Stomach (tissue), 9 donors: ENCODE data around the gene ISL2. TPM values are rescaled to one million over a fixed set of nuclear protein-coding genes. Genes with fewer than 3 reads are reported as not detected.
A peak's percentile ranks its signal among the peaks of the same experiment; 100 is the strongest.

Source experiments
- DNase-seq, 2 donors: peaks; one replicate each; pipeline versions ENCODE4 v3.0.0 to v3.0.0-alpha.2; 2013 to 2019
- H3K27ac ChIP-seq, 5 donors: fragments of 200-600 bp in 4 of 5; sonication (generic) in 4 of 5; one replicate each; pipeline ENCODE4 v1.5.1; 2013 to 2019; ENCODE audit warnings: mild to moderate bottlenecking in 1 of 5, moderate library complexity in 1 of 5
- H3K27me3 ChIP-seq, 3 donors: fragments of 200-600 bp; sonication (generic); one replicate each; pipeline ENCODE4 v1.5.1; 2017 to 2019; ENCODE audit warnings: mixed run types in 1 of 3
- H3K36me3 ChIP-seq, 4 donors: fragments of 200-600 bp; sonication (generic); 1 replicate in 3 of 4; 2 replicates in 1 of 4; pipeline ENCODE4 v1.5.1; 2016 to 2019
- H3K4me1 ChIP-seq, 4 donors: fragments of 200-600 bp; sonication (generic); one replicate each; pipeline ENCODE4 v1.5.1; 2016 to 2019
- H3K4me3 ChIP-seq, 4 donors: fragments of 200-600 bp; sonication (generic) in 3 of 4; one replicate each; pipeline ENCODE4 v1.5.1; 2016 to 2019; ENCODE audit warnings: mild to moderate bottlenecking in 1 of 4
- H3K9me3 ChIP-seq, 4 donors: fragments of 200-600 bp; sonication (generic); one replicate each; pipeline ENCODE4 v1.5.1; 2016 to 2019
- EP300 ChIP-seq: sonication (generic); formaldehyde crosslinking; IDR thresholded peaks from one replicate; pipeline ENCODE4 v1.6.1; 2017; ENCODE audit warnings: antibody characterized with exemption
- POLR2A ChIP-seq, 4 donors: fragments of 450-650 bp; IDR thresholded peaks; one replicate each; pipeline ENCODE4 v1.6.1; 2016; ENCODE audit warnings: antibody characterized with exemption in 4 of 4, control low read depth in 2 of 4, mild to moderate bottlenecking in 1 of 4, moderate library complexity in 1 of 4
- POLR2AphosphoS5 ChIP-seq, 3 donors: sonication (generic); formaldehyde crosslinking; IDR thresholded peaks; one replicate each; pipeline ENCODE4 v1.6.1; 2016; ENCODE audit warnings: antibody characterized with exemption in 3 of 3
- WGBS, 5 donors: extraction: QIAGEN DNeasy Blood & Tissue Kit in 3 of 5; methylation state at CpG; one replicate each; pipeline versions ENCODE4 v1.1.5 to v1.1.7; 2013 to 2018; 5-methylcytosine and 5-hydroxymethylcytosine counted together
- intact Hi-C: fragments of 100-400 bp; cut with DNase I; formaldehyde crosslinking; loops from one replicate; pipeline ENCODE4 v1.15.1; 2023; ENCODE audit warnings: low total_unique reads
- polyA plus RNA-seq, 3 donors: library from polyadenylated mRNA; stranded (reverse); fragments of 200-250 nt; gene quantifications; one replicate each; pipeline ENCODE4 v1.2.3, GENCODE V29; 2013
- total RNA-seq, 5 donors: library from RNA; depleted of rRNA; stranded (reverse); fragments of >200 nt; gene quantifications; one replicate each; pipeline versions ENCODE4 v1.1.0 to v1.2.3, GENCODE V29; 2014 to 2016
- TF ChIP-seq, protein P1 (sequence below), 7 experiments: fragments of 450-650 bp in 4 of 7; fragments of 200-600 bp in 3 of 7; sonication (generic) in 3 of 7; IDR thresholded peaks; one replicate each; pipeline ENCODE4 v1.5.1; 2016 to 2019; ENCODE audit warnings: antibody characterized with exemption in 7 of 7, control low read depth in 2 of 7, mild to moderate bottlenecking in 1 of 7
- donor health status: healthy with polysubstance abuse.
- donor health status: Bipolar disorder and iron deficiency.
- donor health status: healthy.

ISL2 gene
- total and polyA plus RNA-seq, 8 donors: 0.58 to 4.0 (median 2.2) TPM; not detected in 2

DNA sequence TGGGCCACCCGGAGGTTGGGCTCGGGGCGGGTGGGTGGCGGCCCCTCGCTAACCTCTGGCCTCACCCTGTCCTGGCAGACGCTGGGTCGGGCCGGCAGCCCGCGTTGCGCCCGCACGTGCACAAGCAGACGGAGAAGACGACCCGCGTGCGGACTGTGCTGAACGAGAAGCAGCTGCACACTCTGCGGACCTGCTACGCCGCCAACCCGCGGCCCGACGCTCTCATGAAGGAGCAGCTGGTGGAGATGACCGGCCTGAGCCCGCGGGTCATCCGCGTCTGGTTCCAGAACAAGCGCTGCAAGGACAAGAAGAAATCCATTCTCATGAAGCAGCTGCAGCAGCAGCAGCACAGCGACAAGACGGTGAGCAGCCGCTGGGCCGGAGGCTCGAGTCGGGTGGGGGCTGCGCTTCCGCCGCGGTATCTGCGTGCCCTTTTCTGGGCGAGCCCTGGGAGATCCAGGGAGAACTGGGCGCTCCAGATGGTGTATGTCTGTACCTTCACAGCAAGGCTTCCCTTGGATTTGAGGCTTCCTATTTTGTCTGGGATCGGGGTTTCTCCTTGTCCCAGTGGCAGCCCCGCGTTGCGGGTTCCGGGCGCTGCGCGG lies 3.7 kb downstream of the ISL2 start:
- TF ChIP-seq POLR2A (IDR thresholded peaks at IDR 0.05): no peak
- TF ChIP-seq POLR2AphosphoS5 (IDR thresholded peaks at IDR 0.05): no peak
- no peak for TF ChIP-seq EP300
- TF ChIP-seq, protein P1, sequence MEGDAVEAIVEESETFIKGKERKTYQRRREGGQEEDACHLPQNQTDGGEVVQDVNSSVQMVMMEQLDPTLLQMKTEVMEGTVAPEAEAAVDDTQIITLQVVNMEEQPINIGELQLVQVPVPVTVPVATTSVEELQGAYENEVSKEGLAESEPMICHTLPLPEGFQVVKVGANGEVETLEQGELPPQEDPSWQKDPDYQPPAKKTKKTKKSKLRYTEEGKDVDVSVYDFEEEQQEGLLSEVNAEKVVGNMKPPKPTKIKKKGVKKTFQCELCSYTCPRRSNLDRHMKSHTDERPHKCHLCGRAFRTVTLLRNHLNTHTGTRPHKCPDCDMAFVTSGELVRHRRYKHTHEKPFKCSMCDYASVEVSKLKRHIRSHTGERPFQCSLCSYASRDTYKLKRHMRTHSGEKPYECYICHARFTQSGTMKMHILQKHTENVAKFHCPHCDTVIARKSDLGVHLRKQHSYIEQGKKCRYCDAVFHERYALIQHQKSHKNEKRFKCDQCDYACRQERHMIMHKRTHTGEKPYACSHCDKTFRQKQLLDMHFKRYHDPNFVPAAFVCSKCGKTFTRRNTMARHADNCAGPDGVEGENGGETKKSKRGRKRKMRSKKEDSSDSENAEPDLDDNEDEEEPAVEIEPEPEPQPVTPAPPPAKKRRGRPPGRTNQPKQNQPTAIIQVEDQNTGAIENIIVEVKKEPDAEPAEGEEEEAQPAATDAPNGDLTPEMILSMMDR (IDR thresholded peaks at IDR 0.05): no peak
- peaks cover 25 to 100% (median 94%) of the 10 kb centered on the region in 3 donors for H3K27me3 ChIP-seq
- peaks cover 55 to 87% (median 72%) of the 10 kb centered on the region in 4 donors for H3K4me1 ChIP-seq
- H3K36me3 ChIP-seq: no peaks in the 10 kb centered on the region
- peak overlapping the region in 4 of 5 donors; percentile 50 to 74 (median 68) for H3K27ac ChIP-seq
- H3K9me3 ChIP-seq: peaks cover 0 to 8% (median 0%) of the 10 kb centered on the region in 4 donors
- peak in 1 of 2 donors; percentile 74 for DNase-seq
- intact Hi-C loops: no loop called here
- H3K4me3 ChIP-seq: peak overlapping the region; percentile 42 to 63 (median 48)
- 4 to 13% (median 6%) methylated on average over 43 to 53 of the region's 53 CpGs for WGBS, 5 donors

DNA sequence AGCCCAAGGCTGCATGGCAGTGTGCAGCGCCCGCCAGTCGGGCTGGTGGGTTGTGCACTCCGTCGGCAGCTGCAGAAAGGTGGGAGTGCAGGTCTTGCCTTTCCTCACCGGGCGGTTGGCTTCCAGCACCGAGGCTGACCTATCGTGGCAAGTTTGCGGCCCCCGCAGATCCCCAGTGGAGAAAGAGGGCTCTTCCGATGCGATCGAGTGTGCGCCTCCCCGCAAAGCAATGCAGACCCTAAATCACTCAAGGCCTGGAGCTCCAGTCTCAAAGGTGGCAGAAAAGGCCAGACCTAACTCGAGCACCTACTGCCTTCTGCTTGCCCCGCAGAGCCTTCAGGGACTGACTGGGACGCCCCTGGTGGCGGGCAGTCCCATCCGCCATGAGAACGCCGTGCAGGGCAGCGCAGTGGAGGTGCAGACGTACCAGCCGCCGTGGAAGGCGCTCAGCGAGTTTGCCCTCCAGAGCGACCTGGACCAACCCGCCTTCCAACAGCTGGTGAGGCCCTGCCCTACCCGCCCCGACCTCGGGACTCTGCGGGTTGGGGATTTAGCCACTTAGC lies 4.3 kb downstream of the ISL2 start:
- 4 to 19% (median 10%) methylated on average over 14 to 35 of the region's 35 CpGs for WGBS, 5 donors
- DNase-seq: peak in 1 of 2 donors; percentile 71
- H3K27ac ChIP-seq: peak overlapping the region in 2 of 5 donors; percentile 7 to 74

DNA sequence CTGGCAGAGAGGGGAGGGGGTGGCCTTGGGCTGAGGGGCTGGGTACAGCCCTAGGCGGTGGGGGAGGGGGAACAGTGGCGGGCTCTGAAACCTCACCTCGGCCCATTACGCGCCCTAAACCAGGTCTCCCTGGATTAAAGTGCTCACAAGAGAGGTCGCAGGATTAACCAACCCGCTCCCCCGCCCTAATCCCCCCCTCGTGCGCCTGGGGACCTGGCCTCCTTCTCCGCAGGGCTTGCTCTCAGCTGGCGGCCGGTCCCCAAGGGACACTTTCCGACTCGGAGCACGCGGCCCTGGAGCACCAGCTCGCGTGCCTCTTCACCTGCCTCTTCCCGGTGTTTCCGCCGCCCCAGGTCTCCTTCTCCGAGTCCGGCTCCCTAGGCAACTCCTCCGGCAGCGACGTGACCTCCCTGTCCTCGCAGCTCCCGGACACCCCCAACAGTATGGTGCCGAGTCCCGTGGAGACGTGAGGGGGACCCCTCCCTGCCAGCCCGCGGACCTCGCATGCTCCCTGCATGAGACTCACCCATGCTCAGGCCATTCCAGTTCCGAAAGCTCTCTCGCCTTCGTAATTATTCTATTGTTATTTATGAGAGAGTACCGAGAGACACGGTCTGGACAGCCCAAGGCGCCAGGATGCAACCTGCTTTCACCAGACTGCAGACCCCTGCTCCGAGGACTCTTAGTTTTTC lies 4.9 kb downstream of the ISL2 start:
- Histone ChIP-seq H3K27ac (peak overlapping the region in 2 of 5 donors; percentile 7 to 74), H3K27me3 (peaks cover 31 to 100% (median 94%) of the 10 kb centered on the region in 3 donors), H3K4me1 (peaks cover 64 to 87% (median 74%) of the 10 kb centered on the region in 4 donors), H3K36me3 (no peaks in the 10 kb centered on the region), H3K9me3 (peaks cover 0 to 8% (median 0%) of the 10 kb centered on the region in 4 donors), H3K4me3 (peak overlapping the region; percentile 42 to 63 (median 48))
- intact Hi-C loops: no loop called here
- no peak for TF ChIP-seq EP300
- TF ChIP-seq POLR2A (IDR thresholded peaks at IDR 0.05): no peak
- TF ChIP-seq, protein P1 (IDR thresholded peaks at IDR 0.05): no peak
- no peak for TF ChIP-seq POLR2AphosphoS5 (IDR thresholded peaks at IDR 0.05)
- peak in 1 of 2 donors; percentile 48 for DNase-seq
- 9 to 18% (median 16%) methylated on average over 18 to 42 of the region's 42 CpGs for WGBS, 5 donors

More for the DNA sequence above, 4.3 kb downstream of the ISL2 start:
- Histone ChIP-seq H3K36me3 (no peaks in the 10 kb centered on the region), H3K4me1 (peaks cover 58 to 87% (median 73%) of the 10 kb centered on the region in 4 donors), H3K9me3 (peaks cover 0 to 8% (median 0%) of the 10 kb centered on the region in 4 donors), H3K27me3 (peaks cover 26 to 100% (median 94%) of the 10 kb centered on the region in 3 donors), H3K4me3 (peak overlapping the region; percentile 42 to 63 (median 48))
- TF ChIP-seq POLR2A (IDR thresholded peaks at IDR 0.05) (no peak), POLR2AphosphoS5 (IDR thresholded peaks at IDR 0.05) (no peak)
- intact Hi-C loops: no loop called here

DNA sequence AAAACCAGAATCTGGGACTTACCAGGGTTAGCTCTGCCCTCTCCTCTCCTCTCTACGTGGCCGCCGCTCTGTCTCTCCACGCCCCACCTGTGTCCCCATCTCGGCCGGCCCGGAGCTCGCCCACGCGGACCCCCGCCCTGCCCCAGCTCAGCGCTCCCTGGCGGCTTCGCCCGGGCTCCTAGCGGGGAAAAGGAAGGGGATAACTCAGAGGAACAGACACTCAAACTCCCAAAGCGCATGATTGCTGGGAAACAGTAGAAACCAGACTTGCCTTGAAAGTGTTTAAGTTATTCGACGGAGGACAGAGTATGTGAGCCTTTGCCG lies 5.4 kb downstream of the ISL2 start:
- Histone ChIP-seq H3K4me1 (peaks cover 67 to 87% (median 75%) of the 10 kb centered on the region in 4 donors), H3K27ac (peak overlapping the region in 1 of 5 donors; percentile 74)
- WGBS, 5 donors: 14 to 29% (median 23%) methylated on average over 18 to 20 of the region's 20 CpGs

More for the DNA sequence above, 5.4 kb downstream of the ISL2 start:
- no peaks in the 10 kb centered on the region for H3K36me3 ChIP-seq
- peak in 1 of 2 donors; percentile 32 for DNase-seq
- intact Hi-C loops: no loop called here
- TF ChIP-seq POLR2AphosphoS5 (IDR thresholded peaks at IDR 0.05) (no peak), EP300 (no peak), POLR2A (IDR thresholded peaks at IDR 0.05) (no peak)
- TF ChIP-seq, protein P1 (IDR thresholded peaks at IDR 0.05): no peak
- peaks cover 31 to 100% (median 94%) of the 10 kb centered on the region in 3 donors for H3K27me3 ChIP-seq
- H3K9me3 ChIP-seq: peaks cover 0 to 8% (median 0%) of the 10 kb centered on the region in 4 donors
- H3K4me3 ChIP-seq: peak overlapping the region in 2 of 4 donors; percentile 47 to 63
